Skeletal muscle tissue (tissue), 4 donors: ENCODE data around the gene FILIP1. TPM values are rescaled to one million over a fixed set of nuclear protein-coding genes. Genes with fewer than 3 reads are reported as not detected.

ENCODE experiments used
- H3K27ac ChIP-seq: one replicate; pipeline ENCODE4 v1.7.0; 2013; ENCODE audit warnings: mild to moderate bottlenecking, low read depth, low read length, inconsistent platforms
- H3K27me3 ChIP-seq, 3 donors: one replicate each; pipeline ENCODE4 v1.7.0; 2013; ENCODE audit warnings: low read length in 3 of 3; ENCODE audit not compliant: control insufficient read depth in 3 of 3, insufficient read depth in 3 of 3
- H3K36me3 ChIP-seq, 3 donors: one replicate each; pipeline ENCODE4 v1.7.0; 2013; ENCODE audit warnings: low read length in 3 of 3; ENCODE audit not compliant: control insufficient read depth in 3 of 3, insufficient read depth in 3 of 3
- H3K4me1 ChIP-seq, 3 donors: one replicate each; pipeline ENCODE4 v1.7.0; 2013; ENCODE audit warnings: low read length in 3 of 3, mild to moderate bottlenecking in 3 of 3; ENCODE audit not compliant: control insufficient read depth in 3 of 3, insufficient read depth in 3 of 3
- H3K4me3 ChIP-seq, 3 donors: one replicate each; pipeline ENCODE4 v1.7.0; 2013; ENCODE audit warnings: low read length in 3 of 3
- H3K9ac ChIP-seq, 3 donors: one replicate each; pipeline ENCODE4 v1.7.0; 2013; ENCODE audit warnings: low read length in 3 of 3, mild to moderate bottlenecking in 3 of 3, moderate library complexity in 2 of 3, low read depth in 1 of 3
- H3K9me3 ChIP-seq, 3 donors: one replicate each; pipeline ENCODE4 v1.7.0; 2013; ENCODE audit warnings: low read length in 3 of 3; ENCODE audit not compliant: control insufficient read depth in 3 of 3
- total RNA-seq: library from RNA; depleted of rRNA; stranded (reverse); fragments of >200 nt; gene quantifications from one replicate; pipeline ENCODE4 v1.2.3, GENCODE V29; 2014
- donor health status: Osteomylitis.

Gene FILIP1
- total RNA-seq, 1 donor from 2014 or later = 19.3 TPM

DNA sequence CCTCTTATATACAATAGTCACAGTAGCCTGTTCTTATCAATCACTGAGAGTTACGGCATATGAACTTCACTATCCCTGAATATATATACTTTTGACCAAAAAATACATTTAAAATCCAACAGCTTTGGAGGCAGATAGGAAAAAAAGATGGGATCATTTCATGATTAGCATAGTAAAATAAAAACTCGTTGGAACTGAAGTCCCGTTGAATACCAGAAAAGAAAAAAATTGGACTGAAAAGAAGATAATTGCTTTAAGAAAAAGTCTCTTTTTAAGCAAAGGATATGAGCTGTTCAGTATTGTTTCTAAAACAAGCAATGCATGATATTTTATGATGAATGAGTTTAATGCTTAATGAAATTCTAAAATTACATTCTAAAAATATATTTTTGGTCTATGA is 4.4 kb upstream of the FILIP1 start:
- no peak overlapping the region for H3K4me3 ChIP-seq
- no peaks in the 10 kb centered on the region for H3K9me3 ChIP-seq
- H3K9ac ChIP-seq = no peak overlapping the region
- H3K27ac ChIP-seq = no peak overlapping the region
- H3K27me3 ChIP-seq = no peaks in the 10 kb centered on the region
- H3K36me3 ChIP-seq = no peaks in the 10 kb centered on the region
- peaks cover 13 to 25% (median 16%) of the 10 kb centered on the region in 3 donors for H3K4me1 ChIP-seq

DNA sequence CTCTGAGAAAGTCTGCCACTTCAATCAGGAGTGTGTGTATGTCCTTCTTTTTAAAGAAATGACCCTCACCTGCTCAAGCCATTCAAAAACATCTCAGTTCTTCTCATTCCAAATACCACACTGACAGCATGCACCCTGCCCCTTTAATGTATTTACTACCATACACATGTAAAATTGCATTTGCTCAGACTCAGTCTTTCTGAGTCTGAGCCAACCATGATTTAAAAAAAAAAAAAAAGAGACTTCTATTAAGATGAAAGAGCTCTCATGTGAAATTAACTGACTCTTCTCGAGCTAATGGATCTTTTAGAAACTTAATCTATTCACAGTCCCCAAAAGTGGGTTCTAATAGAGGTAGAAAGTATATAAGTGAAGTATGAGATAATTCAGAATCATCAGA is 1.4 kb upstream of the FILIP1 start:
- no peak overlapping the region for H3K9ac ChIP-seq
- peaks cover 13 to 31% (median 18%) of the 10 kb centered on the region in 3 donors for H3K4me1 ChIP-seq
- no peaks in the 10 kb centered on the region for H3K36me3 ChIP-seq
- no peaks in the 10 kb centered on the region for H3K9me3 ChIP-seq
- peak overlapping the region; percentile 99 for H3K27ac ChIP-seq
- peak overlapping the region in 1 of 3 donors; percentile 19 for H3K4me3 ChIP-seq
- no peaks in the 10 kb centered on the region for H3K27me3 ChIP-seq

- Histone ChIP-seq H3K36me3 (no peaks in the 10 kb centered on the region), H3K9ac (peak overlapping the region; percentile 91 to 97 (median 93)), H3K27ac (peak overlapping the region; percentile 99), H3K4me3 (peak overlapping the region; percentile 49 to 97 (median 76)), H3K9me3 (no peaks in the 10 kb centered on the region), H3K27me3 (no peaks in the 10 kb centered on the region), H3K4me1 (peaks cover 13 to 34% (median 18%) of the 10 kb centered on the region in 3 donors)
Observed at GRCh38 chr6:75494290-75494689, 690 bp upstream of the FILIP1 start.

DNA sequence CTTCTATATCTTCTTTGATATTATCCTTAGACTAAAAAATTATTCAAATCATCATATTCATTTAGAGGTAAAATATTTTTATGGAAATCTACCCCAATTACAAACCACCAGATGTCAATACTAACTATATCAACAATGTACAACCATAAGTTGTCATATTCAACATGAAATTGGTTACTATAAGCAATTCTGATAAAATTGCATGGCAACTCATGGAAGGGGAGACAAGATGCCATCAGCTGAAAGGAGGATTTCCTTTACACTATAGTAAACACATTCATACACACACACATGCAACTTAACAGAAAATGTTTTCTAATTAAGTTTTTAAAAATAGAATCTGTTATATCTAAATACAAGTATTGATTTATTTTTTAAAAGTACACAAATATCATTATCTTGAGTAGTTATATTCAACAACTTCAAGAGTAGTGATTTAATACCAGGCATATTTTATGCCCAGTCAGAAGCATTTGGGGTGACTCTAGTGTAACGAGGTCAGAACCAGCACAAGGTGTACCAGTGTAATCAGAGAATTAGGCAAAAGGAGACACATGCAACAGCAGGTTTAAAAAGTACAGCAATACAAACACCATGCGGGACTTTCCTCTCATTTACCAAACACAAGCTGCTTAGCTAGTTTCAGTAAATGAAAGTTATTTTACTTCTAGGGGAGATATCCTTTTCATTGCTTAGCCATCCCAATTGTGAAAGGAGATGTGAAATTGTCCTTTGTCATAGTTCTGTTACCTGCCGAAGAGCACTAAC is 1.0 kb downstream of the FILIP1 start:
- H3K36me3 ChIP-seq = no peaks in the 10 kb centered on the region
- H3K27ac ChIP-seq = peak overlapping the region; percentile 99
- peaks cover 17 to 35% (median 19%) of the 10 kb centered on the region in 3 donors for H3K4me1 ChIP-seq
- H3K27me3 ChIP-seq = no peaks in the 10 kb centered on the region
- H3K9me3 ChIP-seq = no peaks in the 10 kb centered on the region
- peak overlapping the region; percentile 64 to 97 (median 76) for H3K4me3 ChIP-seq
- H3K9ac ChIP-seq = peak overlapping the region; percentile 91 to 97 (median 93)

DNA sequence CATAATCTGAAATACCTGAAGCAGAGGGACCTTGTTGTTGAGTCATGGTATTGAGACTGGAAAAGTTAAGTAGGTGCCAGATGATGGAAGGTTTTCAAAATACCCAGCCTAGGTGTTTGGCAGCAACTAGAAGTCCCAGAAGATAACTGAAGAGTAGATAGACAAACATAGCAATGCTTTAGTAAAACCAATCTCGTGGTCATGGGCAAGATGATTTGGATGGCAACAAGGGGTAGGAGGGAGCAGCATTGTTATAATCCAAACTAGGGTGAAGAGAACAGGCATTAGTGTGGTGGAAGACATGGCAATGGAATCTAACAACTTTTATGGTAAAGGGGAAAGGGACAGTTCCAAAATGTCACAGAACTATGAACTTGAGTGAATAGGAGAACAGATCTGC is 2.3 kb downstream of the FILIP1 start:
- H3K27me3 ChIP-seq = no peaks in the 10 kb centered on the region
- peaks cover 28 to 44% (median 29%) of the 10 kb centered on the region in 3 donors for H3K4me1 ChIP-seq
- H3K9ac ChIP-seq = peak overlapping the region; percentile 91 to 97 (median 93)
- H3K36me3 ChIP-seq = no peaks in the 10 kb centered on the region
- H3K27ac ChIP-seq = peak overlapping the region; percentile 99
- H3K9me3 ChIP-seq = no peaks in the 10 kb centered on the region
- peak overlapping the region; percentile 64 to 97 (median 76) for H3K4me3 ChIP-seq

DNA sequence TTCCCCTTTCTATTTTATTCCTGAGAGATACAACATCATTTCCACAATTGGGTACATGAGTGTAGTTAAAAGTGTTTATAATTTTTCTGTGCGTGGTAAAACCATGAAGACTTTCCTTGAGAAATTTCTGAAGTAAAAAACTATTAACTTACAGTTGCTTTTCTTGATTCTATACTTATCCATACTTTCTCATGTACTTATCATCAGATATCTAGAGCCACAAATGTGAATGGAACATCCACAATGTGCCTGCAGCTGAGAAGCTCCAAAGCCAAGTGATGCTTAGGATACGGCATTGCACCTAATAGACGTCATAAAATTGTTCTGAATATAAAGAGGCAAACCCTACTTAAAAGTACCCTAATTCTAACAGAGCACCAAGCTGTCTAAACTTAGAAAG is 2.9 kb downstream of the FILIP1 start:
- Histone ChIP-seq H3K36me3 (no peaks in the 10 kb centered on the region), H3K4me1 (peaks cover 31 to 48% (median 34%) of the 10 kb centered on the region in 3 donors), H3K27ac (peak overlapping the region; percentile 99), H3K9ac (peak overlapping the region; percentile 91 to 97 (median 93)), H3K27me3 (no peaks in the 10 kb centered on the region), H3K4me3 (peak overlapping the region; percentile 64 to 97 (median 76)), H3K9me3 (no peaks in the 10 kb centered on the region)

DNA sequence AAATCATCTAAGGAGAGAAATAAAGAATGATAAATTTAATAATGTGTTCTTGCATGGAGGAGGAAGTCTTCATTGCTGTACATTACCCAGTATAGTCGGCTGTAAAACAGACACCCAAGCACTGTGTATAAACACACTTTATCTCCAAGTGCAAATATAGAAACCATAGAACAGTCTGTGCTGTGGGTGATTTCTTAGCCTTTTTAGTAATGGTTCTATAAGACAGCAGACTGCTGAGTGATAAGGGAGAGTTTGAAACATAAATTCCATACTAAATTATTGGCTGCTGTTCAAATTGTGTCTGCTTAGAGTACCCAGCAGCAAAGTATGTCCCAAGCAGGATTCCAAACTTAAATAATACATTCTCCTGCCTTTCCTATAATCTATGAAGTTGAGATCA is 4.6 kb downstream of the FILIP1 start:
- H3K36me3 ChIP-seq = no peaks in the 10 kb centered on the region
- peak overlapping the region; percentile 35 to 79 (median 66) for H3K9ac ChIP-seq
- H3K4me3 ChIP-seq = peak overlapping the region in 2 of 3 donors; percentile 6 to 48
- no peaks in the 10 kb centered on the region for H3K9me3 ChIP-seq
- peaks cover 20 to 45% (median 25%) of the 10 kb centered on the region in 3 donors for H3K4me1 ChIP-seq
- no peaks in the 10 kb centered on the region for H3K27me3 ChIP-seq
- peak overlapping the region; percentile 57 for H3K27ac ChIP-seq

GRCh38 chr6:75488033-75488432 is 5.6 kb downstream of the FILIP1 start:
- H3K27ac ChIP-seq = peak overlapping the region; percentile 57
- H3K4me1 ChIP-seq = peaks cover 28 to 54% (median 34%) of the 10 kb centered on the region in 3 donors
- no peaks in the 10 kb centered on the region for H3K9me3 ChIP-seq
- no peaks in the 10 kb centered on the region for H3K27me3 ChIP-seq
- H3K4me3 ChIP-seq = peak overlapping the region in 2 of 3 donors; percentile 27 to 45
- no peaks in the 10 kb centered on the region for H3K36me3 ChIP-seq
- peak overlapping the region; percentile 35 to 79 (median 66) for H3K9ac ChIP-seq

GRCh38 chr6:75486850-75487518 is 6.6 kb downstream of the FILIP1 start:
- H3K27me3 ChIP-seq = no peaks in the 10 kb centered on the region
- H3K4me1 ChIP-seq = peaks cover 35 to 65% (median 42%) of the 10 kb centered on the region in 3 donors
- peak overlapping the region; percentile 57 for H3K27ac ChIP-seq
- no peak overlapping the region for H3K9ac ChIP-seq
- no peaks in the 10 kb centered on the region for H3K36me3 ChIP-seq
- peak overlapping the region in 2 of 3 donors; percentile 27 to 39 for H3K4me3 ChIP-seq
- no peaks in the 10 kb centered on the region for H3K9me3 ChIP-seq

DNA sequence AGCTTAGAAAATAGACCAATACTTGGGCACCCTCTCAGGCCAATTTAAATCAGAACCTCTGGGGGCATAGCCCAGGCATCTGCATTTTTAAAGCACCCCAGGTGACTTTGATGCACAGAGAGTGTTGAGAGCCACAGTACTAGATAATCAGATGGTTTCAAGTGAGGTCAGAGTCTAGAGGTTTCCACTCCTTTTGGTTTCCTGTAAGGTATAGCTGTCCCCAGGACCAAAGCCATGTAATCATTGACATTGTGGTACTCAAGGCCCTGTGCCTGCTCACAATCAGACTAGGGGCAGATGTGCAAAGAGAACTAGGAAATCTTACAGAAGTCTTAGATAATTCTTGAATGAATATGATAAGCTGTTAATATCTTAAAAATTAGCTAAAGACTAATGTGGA is 9.1 kb downstream of the FILIP1 start:
- H3K4me1 ChIP-seq = peaks cover 49 to 73% (median 57%) of the 10 kb centered on the region in 3 donors
- no peaks in the 10 kb centered on the region for H3K9me3 ChIP-seq
- no peak overlapping the region for H3K9ac ChIP-seq
- H3K27me3 ChIP-seq = no peaks in the 10 kb centered on the region
- H3K36me3 ChIP-seq = no peaks in the 10 kb centered on the region
- H3K4me3 ChIP-seq = no peak overlapping the region
- H3K27ac ChIP-seq = no peak overlapping the region
